Astrocyte of the cerebellum (primary cell): Measurements from ENCODE around the gene HNRNPL.
"Not testable (repeated sequence)": the region's sequence is repeated elsewhere in the genome, so short reads cannot be mapped to it uniquely, and the experiment has no call there.

ENCODE experiments used
- DNase-seq: peaks from one replicate; pipeline ENCODE4 v3.0.0-alpha.2; 2011; ENCODE audit warnings: low read depth
- H3K4me3 ChIP-seq: 2 replicates; pipeline ENCODE4 v1.5.1; 2011; ENCODE audit warnings: mild to moderate bottlenecking, low read depth, low read length, moderate library complexity
- CTCF ChIP-seq: IDR thresholded peaks from 2 replicates; pipeline ENCODE4 v1.5.1; 2012; ENCODE audit warnings: low read length, low read depth, moderate library complexity, mild to moderate bottlenecking; ENCODE audit errors: missing control alignments
- in situ Hi-C: cut with HindIII; loops from 2 replicates; pipeline ENCODE4 v1.10.0; 2017; ENCODE audit warnings: low sequenced_read_pairs

The HNRNPL gene

GRCh38 chr19:38856813-38857212 lies 7.0 kb upstream of the HNRNPL start:
- no peak overlapping the region for H3K4me3 ChIP-seq
- in situ Hi-C loops = no loop called here
- DNase-seq = no peak
- TF ChIP-seq CTCF = no peak

GRCh38 chr19:38855751-38856150 lies 6.0 kb upstream of the HNRNPL start:
- DNase-seq, in situ Hi-C loops, H3K4me3 ChIP-seq: not testable (repeated sequence)

- H3K4me3 ChIP-seq, in situ Hi-C loops, DNase-seq: not testable (repeated sequence)
Observed at GRCh38 chr19:38854961-38855360, 5.2 kb upstream of the HNRNPL start.

DNA sequence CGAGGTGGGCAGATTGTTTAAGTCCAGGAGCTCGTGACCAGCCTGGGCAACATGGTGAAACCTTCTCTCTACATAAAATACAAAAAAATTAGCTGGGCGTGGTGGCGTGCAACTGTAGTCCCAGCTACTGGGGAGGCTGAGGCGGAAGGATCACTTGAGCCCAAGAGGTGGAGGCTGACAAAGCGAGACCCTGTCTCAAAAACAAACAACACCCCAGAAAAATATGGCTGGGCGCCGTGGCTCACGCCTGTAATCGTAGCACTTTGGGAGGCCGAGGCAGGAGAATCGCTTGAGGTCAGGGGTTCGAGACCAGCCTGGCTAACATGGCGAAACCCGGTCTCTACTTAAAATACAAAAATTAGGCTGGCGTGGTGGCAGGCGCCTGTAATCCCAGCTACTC lies 3.4 kb upstream of the HNRNPL start:
- no peak for TF ChIP-seq CTCF
- H3K4me3 ChIP-seq = peak overlapping the region; percentile 79
- in situ Hi-C loops = no loop called here
- DNase-seq = no peak

GRCh38 chr19:38852231-38853044 lies 2.7 kb upstream of the HNRNPL start:
- peak overlapping the region; percentile 79 for H3K4me3 ChIP-seq
- DNase-seq = no peak
- TF ChIP-seq CTCF = no peak
- in situ Hi-C loops = no loop called here

- DNase-seq = peak; percentile 71
- in situ Hi-C loops = no loop called here
- H3K4me3 ChIP-seq = peak overlapping the region; percentile 79
- no peak for TF ChIP-seq CTCF
Observed at GRCh38 chr19:38851622-38852230, 1.9 kb upstream of the HNRNPL start.

DNA sequence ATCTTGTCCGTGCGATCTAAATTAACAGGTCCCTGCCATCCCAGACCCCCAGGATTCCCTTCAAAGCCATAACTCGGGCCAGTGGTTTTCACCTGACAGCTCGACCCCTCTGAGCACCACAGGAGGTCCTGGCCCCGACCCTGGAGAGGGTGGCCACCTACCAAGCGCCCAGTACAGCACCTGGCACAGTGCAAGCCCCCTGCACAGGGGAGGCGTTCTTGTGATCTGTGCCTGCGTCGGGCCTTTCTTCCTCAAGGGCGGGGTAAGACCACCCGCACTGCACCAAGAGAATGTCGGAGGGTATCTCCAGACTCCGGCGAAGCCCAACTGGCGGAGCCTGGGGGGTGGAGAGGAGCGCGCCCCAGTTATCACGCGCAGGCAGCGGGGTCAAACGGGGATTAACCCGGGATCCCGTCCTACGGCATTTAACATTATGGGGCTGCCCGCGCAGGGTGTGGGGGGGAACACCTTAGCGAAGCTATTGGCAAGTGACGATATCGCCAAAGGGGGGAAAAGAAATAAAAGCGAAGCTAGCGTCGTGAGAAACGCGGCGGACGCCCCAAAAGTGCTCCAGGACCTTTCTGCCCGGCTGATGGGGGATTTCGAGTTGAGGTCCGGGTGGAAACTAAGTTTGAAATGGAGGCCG lies 1.3 kb upstream of the HNRNPL start:
- peak overlapping the region; percentile 79 for H3K4me3 ChIP-seq
- no peak for DNase-seq
- in situ Hi-C loops = no loop called here
- no peak for TF ChIP-seq CTCF
